Activated CD4-positive, alpha-beta T cell treated with anti-CD3 and anti-CD28 coated beads, Interleukin-2, amount 10 ng/mL, durations not matched to agents 24 days and 14 days (primary cell): Measurements from ENCODE around the gene YES1. TPM values are rescaled to one million over a fixed set of nuclear protein-coding genes. Genes with fewer than 3 reads are reported as not detected.

Experiments used
- DNase-seq: peaks from one replicate; pipeline ENCODE4 v3.0.0; 2022
- H3K27ac Mint-ChIP-seq: one replicate; pipeline ENCODE4 v1.8.0; 2022; ENCODE audit warnings: mild to moderate bottlenecking, mixed read lengths
- H3K27me3 Mint-ChIP-seq: one replicate; pipeline ENCODE4 v1.8.0; 2022; ENCODE audit warnings: mixed read lengths
- H3K36me3 Mint-ChIP-seq: one replicate; pipeline ENCODE4 v1.8.0; 2022; ENCODE audit warnings: low read depth, mild to moderate bottlenecking, mixed read lengths
- H3K4me1 Mint-ChIP-seq: one replicate; pipeline ENCODE4 v1.8.0; 2021; ENCODE audit warnings: mixed read lengths
- H3K4me3 Mint-ChIP-seq: one replicate; pipeline ENCODE4 v1.8.0; 2022; ENCODE audit warnings: mild to moderate bottlenecking, moderate library complexity, mixed read lengths
- H3K9me3 Mint-ChIP-seq: one replicate; pipeline ENCODE4 v1.8.0; 2021; ENCODE audit warnings: mixed read lengths
- intact Hi-C: fragments of 100-400 bp; cut with micrococcal nuclease; formaldehyde crosslinking; loops from one replicate; pipeline ENCODE4 v1.15.1; 2023
- total RNA-seq: library from RNA; stranded (reverse); gene quantifications from 2 replicates; pipeline ENCODE4 v1.2.3, GENCODE V29; 2022

The YES1 gene
- 16.3 and 18.7 TPM in 2 replicates for total RNA-seq

DNA sequence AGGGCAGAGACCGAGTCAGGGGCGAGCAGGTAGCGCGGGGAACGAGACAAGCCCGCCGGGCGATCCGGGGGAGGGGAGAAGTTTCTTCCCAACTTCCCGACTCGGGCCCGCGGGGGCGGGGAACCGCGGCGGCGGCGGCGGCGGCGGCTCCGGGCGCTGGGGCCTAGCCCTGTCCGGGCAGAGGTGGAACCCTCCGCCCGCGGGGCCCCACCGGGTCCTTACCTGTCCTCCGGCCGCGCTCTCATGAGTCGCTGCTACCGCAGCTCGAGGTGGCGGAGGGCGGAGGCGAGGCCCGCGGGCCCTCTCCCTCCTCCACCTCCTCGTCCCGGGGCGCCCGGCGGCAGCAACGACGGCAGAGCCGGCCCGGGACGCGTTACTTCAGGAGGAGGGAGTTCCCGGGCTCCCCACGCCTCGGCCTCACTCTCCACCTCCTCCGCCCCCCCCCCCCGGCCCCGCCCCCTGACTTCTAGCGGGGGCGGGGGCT lies at the start of gene YES1:
Gene YES1, minus strand, starts transcription at position 351 of the 484 bp plus-strand sequence. CDS start 55,415 bp downstream, outside the sequence.
- Mint-ChIP-seq H3K4me3 (peak within 1 kb of the TSS; percentile 97), H3K9me3 (peaks cover 4% of the 10 kb centered on the region), H3K27ac (peak within 1 kb of the TSS; percentile 100), H3K4me1 (peaks cover 69% of the 10 kb centered on the region), H3K27me3 (peaks cover 3% of the 10 kb centered on the region), H3K36me3 (peaks cover 4% of the 10 kb centered on the region)
- DNase-seq = no peak
- intact Hi-C loops = loop anchor here (2.0 to 5.0 kb wide), 3 partner anchors 153 to 655 kb away; partner anchors contain the start of genes THOC1 and USP14

DNA sequence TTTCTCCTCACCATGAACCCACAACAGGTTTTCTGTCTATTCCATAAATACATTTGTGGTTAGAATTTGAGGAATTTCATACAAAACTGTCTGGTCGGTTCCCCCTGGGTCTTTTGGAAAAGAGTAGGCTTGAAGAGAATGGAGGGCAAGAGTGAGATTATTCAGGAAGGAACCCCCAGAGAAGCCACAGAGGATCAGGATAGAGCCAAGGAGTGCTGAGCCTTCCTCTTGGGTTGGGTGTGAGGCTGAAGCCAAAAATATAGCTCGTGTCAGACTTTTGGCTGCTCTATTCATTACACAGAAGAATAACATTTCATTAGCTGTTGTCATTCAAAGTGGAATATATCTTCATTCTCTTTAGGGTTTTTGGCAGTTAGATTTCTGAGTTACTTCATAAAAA lies 45.9 kb upstream of the YES1 start:
- no peaks in the 10 kb centered on the region for H3K4me1 Mint-ChIP-seq
- H3K4me3 Mint-ChIP-seq = no peak overlapping the region
- H3K9me3 Mint-ChIP-seq = no peaks in the 10 kb centered on the region
- H3K27ac Mint-ChIP-seq = no peak overlapping the region
- no peaks in the 10 kb centered on the region for H3K36me3 Mint-ChIP-seq
- no peak for DNase-seq
- intact Hi-C loops = no loop called here
- H3K27me3 Mint-ChIP-seq = peaks cover 16% of the 10 kb centered on the region

DNA sequence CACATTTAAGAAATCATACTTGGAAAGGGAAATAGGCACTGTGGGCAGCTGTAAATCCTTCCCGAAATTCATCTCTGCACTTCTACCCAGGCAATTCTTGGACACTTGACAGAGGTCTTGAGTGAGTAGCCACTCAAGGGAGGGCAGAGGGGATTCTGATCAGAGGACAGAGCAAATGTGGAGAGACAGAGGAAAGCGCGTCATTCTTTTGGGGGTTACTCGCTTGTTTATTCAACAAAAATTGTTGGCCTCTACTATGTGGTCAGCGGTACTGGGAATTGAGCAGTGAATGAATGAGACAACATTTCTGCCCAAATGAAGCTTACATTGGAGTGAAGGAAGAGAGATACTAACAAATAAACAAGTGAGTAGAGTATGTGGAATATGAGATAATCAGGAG lies 41.4 kb upstream of the YES1 start:
- Mint-ChIP-seq H3K36me3 (no peaks in the 10 kb centered on the region), H3K27ac (no peak overlapping the region), H3K27me3 (peaks cover 3% of the 10 kb centered on the region), H3K4me1 (no peaks in the 10 kb centered on the region), H3K9me3 (no peaks in the 10 kb centered on the region), H3K4me3 (no peak overlapping the region)
- intact Hi-C loops = no loop called here
- no peak for DNase-seq

DNA sequence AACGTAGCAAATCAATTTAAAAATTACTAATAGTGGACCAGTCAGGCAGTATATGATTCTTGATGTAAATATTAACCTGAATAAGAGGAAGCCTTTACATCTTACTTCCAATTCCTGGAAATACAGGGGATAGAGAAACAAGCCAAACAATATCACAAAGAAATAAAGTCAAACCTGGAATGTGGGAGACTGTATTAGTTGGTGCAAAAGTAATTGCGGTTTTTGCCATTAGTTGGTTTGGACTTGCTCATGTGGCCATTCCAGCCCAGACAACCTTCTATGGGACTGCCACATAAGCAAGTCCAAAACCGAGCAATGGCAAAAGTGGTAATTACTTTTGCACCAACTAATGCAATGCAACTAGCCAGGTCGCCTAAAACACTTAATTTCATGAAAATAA lies 38.9 kb upstream of the YES1 start:
- DNase-seq = no peak
- H3K27ac Mint-ChIP-seq = no peak overlapping the region
- H3K36me3 Mint-ChIP-seq = no peaks in the 10 kb centered on the region
- no peak overlapping the region for H3K4me3 Mint-ChIP-seq
- no peaks in the 10 kb centered on the region for H3K9me3 Mint-ChIP-seq
- peaks cover 5% of the 10 kb centered on the region for H3K27me3 Mint-ChIP-seq
- intact Hi-C loops = no loop called here
- H3K4me1 Mint-ChIP-seq = no peaks in the 10 kb centered on the region

DNA sequence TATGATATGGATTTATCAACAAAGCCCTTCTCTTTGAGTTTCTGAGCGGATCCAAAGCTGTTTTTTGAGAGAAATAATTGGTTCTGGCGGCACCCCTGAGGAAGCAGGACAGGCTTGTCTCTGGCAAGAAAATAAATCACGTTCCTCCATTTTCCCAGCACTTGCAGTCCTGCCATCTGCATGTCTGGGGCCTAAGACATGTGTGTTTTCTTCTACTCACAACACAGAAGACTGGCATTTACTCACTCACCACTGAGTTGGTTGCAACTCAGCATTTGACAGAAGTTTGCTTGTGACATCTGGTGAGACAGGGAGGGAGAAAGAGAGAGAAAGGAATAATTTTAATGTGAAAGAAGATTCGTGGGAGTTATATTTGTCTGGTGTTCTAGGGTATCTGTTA lies 37.0 kb upstream of the YES1 start:
- no peak for DNase-seq
- intact Hi-C loops = no loop called here
- Mint-ChIP-seq H3K36me3 (no peaks in the 10 kb centered on the region), H3K4me1 (no peaks in the 10 kb centered on the region), H3K9me3 (no peaks in the 10 kb centered on the region), H3K27me3 (peaks cover 4% of the 10 kb centered on the region), H3K27ac (no peak overlapping the region), H3K4me3 (no peak overlapping the region)

DNA sequence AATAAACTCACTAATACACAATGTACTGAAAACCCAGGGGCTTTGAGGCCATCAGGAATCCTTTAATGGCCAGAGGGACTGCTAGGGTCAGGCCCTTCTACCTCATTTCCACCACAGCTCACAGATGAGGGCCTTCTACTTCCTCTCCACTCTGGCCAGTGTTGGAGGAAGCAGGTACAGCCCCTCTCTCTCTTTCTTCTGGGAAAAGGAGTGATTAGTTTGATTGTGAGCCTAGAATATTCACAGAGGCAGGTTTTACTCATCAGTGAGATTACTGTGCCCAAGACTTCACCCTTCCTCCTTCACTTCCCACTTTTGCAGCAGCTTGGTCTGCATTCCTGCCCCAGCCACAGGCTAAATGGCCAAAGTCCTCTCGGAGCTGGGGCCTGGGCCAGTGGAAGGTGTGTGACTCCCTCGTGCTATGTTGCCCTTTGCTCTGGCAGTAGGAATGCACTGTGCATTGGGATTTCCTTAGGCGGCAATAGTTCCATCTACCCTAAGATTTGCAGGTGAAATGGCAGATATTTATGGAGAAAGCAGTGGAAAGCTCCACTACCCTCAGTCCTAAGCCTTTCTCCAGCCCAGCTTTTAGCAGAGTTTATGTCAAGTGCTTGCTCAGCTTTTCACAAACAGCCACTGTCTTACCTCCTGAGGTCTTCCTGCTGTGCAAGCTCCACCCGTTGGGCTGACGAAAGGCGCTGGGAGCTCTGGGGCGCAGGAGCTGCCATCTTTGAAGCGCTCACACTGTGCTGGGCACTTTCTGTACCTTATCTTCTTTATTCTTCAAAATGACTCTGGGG lies 36.2 kb upstream of the YES1 start:
- DNase-seq = no peak
- Mint-ChIP-seq H3K4me3 (no peak overlapping the region), H3K4me1 (no peaks in the 10 kb centered on the region), H3K36me3 (no peaks in the 10 kb centered on the region), H3K27me3 (peaks cover 3% of the 10 kb centered on the region), H3K9me3 (no peaks in the 10 kb centered on the region), H3K27ac (no peak overlapping the region)
- intact Hi-C loops = no loop called here

DNA sequence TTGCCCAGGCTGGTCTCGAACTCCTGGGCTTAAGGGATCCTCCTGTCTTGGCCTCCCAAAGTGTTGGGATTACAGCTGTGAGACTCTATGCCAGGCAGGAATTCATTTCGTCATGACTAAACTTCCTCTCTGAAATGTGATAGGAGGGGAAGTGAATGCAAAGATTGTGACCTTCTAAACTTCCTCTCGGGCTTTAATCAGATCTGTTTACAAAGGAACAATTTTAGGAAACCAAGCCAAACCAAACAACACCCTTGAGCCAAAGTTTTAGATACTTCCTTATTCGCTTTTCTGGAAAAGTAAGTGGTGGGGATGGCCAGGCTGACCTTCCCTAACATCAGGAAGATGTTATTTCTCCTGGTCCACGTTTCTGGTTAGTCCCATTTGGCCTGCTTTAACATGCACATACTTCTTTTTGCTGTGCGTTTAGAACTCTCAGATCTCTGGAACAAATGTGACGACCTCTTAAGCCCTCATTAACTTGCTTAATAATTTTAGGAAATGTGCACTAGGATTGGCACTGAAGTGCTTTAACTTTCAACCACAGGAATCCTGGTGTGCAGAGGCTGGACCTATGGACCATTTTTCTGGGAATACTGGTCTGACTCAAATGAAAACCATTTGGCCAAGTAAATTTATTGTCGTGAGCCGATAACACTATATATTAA lies 33.2 kb upstream of the YES1 start:
- Mint-ChIP-seq H3K9me3 (no peaks in the 10 kb centered on the region), H3K4me3 (no peak overlapping the region), H3K36me3 (no peaks in the 10 kb centered on the region), H3K27me3 (peaks cover 11% of the 10 kb centered on the region), H3K27ac (no peak overlapping the region), H3K4me1 (peaks cover 2% of the 10 kb centered on the region)
- no peak for DNase-seq
- intact Hi-C loops = no loop called here

DNA sequence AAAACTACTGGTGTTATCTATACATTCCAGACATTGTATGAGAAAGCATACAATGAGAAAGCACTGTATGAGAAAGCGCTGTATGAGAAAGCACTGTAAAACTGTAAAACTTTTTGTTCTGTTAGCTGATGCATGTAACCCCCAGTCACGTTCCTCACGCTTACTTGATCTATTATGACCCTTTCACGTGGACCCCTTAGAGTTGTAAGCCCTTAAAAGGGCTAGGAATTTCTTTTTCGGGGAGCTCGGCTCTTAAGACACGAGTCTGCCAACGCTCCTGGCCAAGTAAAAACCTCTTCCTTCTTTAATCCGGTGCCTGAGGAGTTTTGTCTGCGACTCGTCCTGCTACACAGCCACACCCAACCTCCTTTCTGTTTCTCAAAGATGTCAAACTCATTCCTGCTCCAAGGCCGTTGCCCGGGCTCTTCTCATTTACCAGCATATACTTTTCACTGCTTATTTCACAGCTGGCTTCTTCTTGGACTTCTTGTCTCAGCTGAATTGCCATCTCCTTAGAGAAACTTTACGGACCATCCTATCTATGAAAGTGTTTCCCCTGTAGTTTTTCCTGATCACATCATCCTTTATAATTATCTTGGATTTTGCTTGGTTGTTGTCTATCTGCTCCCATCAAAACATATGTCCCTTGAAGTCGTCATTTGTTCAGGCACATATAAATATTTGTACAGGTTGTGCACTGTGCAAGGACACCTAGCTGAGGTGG lies 29.8 kb upstream of the YES1 start:
- DNase-seq = no peak
- peaks cover 5% of the 10 kb centered on the region for H3K4me1 Mint-ChIP-seq
- H3K9me3 Mint-ChIP-seq = no peaks in the 10 kb centered on the region
- H3K4me3 Mint-ChIP-seq = no peak overlapping the region
- intact Hi-C loops = no loop called here
- no peaks in the 10 kb centered on the region for H3K36me3 Mint-ChIP-seq
- peaks cover 12% of the 10 kb centered on the region for H3K27me3 Mint-ChIP-seq
- H3K27ac Mint-ChIP-seq = no peak overlapping the region

DNA sequence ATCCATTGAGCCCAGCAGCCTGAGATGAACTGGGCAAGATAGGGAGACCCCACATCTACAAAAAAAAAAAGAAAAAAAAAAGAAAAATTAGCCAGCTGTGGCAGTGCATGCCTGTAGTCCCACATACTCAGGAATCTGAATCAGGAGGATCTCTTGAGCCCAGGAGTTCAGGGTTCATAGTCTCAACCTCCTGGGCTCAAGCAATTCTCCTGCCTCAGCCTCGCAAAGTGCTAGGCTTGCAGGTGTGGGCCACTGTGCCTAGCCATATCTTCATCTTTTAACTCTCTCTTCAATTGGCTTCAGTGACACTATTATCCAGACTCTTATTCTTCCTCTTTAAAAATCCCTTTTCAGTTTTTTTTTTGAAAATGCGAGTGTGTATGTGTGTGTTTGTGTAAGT lies 28.5 kb upstream of the YES1 start:
- intact Hi-C loops = no loop called here

DNA sequence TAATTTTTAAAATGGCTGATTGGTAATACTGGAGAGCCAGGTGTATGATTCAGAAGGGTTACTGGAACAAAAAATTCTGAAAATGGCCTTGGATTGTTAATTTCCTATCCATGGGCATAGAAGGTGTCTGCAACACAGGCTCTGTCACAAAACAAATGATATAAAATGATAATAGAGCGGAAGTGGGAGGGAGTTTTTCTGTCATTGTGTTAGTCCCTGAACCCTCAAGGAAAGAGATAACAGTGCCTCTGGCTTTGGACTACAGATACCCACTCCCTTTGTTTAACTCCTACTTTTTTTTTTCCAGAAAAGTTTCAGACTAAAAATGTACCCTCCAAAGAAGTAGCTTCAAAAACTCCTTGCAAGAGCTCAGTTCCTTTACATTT lies 28.0 kb upstream of the YES1 start:
- Mint-ChIP-seq H3K27ac (no peak overlapping the region), H3K4me1 (peaks cover 5% of the 10 kb centered on the region), H3K27me3 (peaks cover 13% of the 10 kb centered on the region), H3K4me3 (no peak overlapping the region), H3K9me3 (no peaks in the 10 kb centered on the region), H3K36me3 (no peaks in the 10 kb centered on the region)
- intact Hi-C loops = no loop called here
- no peak for DNase-seq

More for the DNA sequence above, 28.5 kb upstream of the YES1 start:
- H3K9me3 Mint-ChIP-seq = no peaks in the 10 kb centered on the region
- no peak overlapping the region for H3K27ac Mint-ChIP-seq
- H3K4me1 Mint-ChIP-seq = peaks cover 5% of the 10 kb centered on the region
- no peaks in the 10 kb centered on the region for H3K36me3 Mint-ChIP-seq
- peaks cover 13% of the 10 kb centered on the region for H3K27me3 Mint-ChIP-seq
- DNase-seq = no peak
- H3K4me3 Mint-ChIP-seq = no peak overlapping the region

DNA sequence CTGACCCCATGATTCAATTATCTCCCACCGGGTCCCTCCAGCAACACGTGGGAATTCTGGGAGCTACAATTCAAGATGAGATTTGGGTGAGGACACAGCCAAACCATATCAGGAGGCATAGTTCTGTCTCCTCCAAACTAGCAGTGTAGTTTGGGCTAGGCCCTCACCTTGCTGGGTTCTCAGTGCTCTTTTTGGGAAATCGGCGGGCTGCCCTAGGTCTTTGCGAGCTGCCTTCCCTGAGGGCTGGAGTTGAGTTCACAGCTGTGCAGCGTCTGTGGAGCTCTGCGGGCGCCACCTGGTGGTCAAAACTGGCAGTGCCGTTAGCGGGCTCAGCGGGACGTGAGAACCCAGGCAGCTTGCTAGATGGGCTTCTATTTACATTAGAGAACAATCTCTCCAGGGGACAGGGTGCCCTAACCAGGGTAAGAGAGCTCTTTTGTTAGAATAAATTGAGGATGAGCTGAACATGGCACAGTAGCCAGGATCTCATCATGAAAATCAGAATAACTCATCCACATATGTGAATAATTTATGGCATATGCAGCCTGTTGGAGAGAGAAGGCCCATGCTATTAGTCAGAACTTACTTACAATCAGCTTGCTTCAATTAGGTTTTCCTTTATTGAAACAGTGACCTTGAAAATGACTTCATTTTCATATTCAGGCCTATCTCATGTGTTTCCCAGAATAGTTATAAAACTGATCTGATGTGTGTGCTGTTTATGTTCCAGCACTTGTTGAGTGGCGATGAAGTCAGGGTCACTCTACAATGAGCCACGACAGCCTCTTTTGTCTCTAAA lies 27.4 kb upstream of the YES1 start:
- Mint-ChIP-seq H3K27ac (no peak overlapping the region), H3K9me3 (no peaks in the 10 kb centered on the region), H3K4me1 (peaks cover 5% of the 10 kb centered on the region), H3K27me3 (peaks cover 13% of the 10 kb centered on the region), H3K36me3 (no peaks in the 10 kb centered on the region), H3K4me3 (no peak overlapping the region)
- peak; percentile 96 for DNase-seq
- intact Hi-C loops = loop anchor here (1.0 to 2.0 kb wide), 3 partner anchors 97 to 215 kb away; partner anchors contain the start of gene ENOSF1

DNA sequence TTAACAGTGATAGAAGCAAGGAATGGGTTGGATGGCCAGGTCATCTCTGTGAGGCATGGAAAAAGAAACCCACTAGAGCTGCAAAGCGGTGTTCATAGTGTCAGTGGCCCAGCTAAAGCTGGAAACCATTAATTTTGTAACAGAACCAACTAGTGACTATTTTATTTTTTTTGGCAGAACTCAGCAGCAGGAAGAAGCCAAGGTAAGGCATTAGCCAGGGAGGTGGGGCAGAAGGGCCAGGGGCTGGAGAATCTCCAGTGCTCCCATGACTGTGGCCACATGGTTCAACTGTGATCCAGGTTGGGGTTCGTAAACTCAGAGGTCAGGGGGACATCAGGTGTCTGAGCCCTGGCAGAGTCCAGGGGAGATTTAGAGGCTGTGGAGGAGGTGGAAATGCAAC lies 25.9 kb upstream of the YES1 start:
- Mint-ChIP-seq H3K27me3 (peaks cover 18% of the 10 kb centered on the region), H3K9me3 (no peaks in the 10 kb centered on the region), H3K36me3 (no peaks in the 10 kb centered on the region), H3K4me3 (no peak overlapping the region), H3K27ac (no peak overlapping the region), H3K4me1 (peaks cover 5% of the 10 kb centered on the region)
- DNase-seq = no peak
- intact Hi-C loops = loop anchor here (2.0 kb wide), 1 partner anchor 213 kb away; no protein-coding TSS in a partner anchor

DNA sequence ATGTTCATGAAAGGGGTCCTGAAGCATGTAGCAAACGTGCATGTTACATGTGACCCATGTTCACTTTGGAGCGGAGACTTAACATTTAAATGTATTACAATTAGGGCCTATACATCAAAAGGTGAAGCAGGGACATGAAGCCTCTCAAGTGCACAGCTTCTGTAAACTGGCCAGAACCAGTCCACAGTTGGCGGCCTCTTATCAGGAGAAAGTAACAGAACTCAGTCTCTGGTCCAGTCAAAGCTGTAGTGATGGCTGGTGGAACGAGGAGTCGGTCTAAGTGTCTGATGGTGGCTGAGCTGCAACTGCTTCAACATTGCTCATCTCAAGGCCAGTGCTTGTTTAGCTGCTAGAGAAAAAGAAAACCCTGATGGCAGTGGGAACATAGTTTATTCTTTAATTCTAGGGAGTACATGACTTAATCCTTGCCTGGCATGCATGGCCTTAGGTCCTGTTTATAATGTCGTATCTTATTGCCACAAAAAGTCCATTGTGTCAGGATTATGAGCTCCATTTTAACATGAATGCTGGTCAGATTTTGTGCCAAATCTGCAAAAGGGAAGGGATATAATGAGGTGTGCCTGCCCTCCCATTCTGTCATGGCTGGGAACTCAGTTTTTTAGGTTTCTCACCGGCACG lies 22.2 kb upstream of the YES1 start:
- intact Hi-C loops = no loop called here
- H3K4me3 Mint-ChIP-seq = no peak overlapping the region
- no peak for DNase-seq
- H3K27me3 Mint-ChIP-seq = peaks cover 12% of the 10 kb centered on the region
- no peaks in the 10 kb centered on the region for H3K36me3 Mint-ChIP-seq
- H3K4me1 Mint-ChIP-seq = peaks cover 20% of the 10 kb centered on the region
- H3K27ac Mint-ChIP-seq = no peak overlapping the region
- no peaks in the 10 kb centered on the region for H3K9me3 Mint-ChIP-seq
